Epithelial cell of proximal tubule (primary cell): ENCODE measurements around the gene ACOXL. TPM values are rescaled to one million over a fixed set of nuclear protein-coding genes. Genes with fewer than 3 reads are reported as not detected.

Source experiments
- DNase-seq: peaks from one replicate; pipeline ENCODE4 v3.0.0-alpha.2; 2011; ENCODE audit warnings: low read depth
- H3K4me3 ChIP-seq: 2 replicates; pipeline ENCODE4 v1.5.1; 2011; ENCODE audit warnings: low read depth, mild to moderate bottlenecking, low read length
- total RNA-seq: library from RNA; depleted of rRNA; stranded (reverse); fragments of >200 nt; gene quantifications from 2 replicates; pipeline ENCODE4 v1.2.3, GENCODE V29; 2015
- TF ChIP-seq, protein P1 (sequence below): conservative IDR thresholded peaks from 2 replicates; pipeline ENCODE4 v1.5.1; 2012; ENCODE audit warnings: low read depth, mild to moderate bottlenecking, low read length

The ACOXL gene
- total RNA-seq, 1 donor from 2014 or later = 0.06 TPM

DNA sequence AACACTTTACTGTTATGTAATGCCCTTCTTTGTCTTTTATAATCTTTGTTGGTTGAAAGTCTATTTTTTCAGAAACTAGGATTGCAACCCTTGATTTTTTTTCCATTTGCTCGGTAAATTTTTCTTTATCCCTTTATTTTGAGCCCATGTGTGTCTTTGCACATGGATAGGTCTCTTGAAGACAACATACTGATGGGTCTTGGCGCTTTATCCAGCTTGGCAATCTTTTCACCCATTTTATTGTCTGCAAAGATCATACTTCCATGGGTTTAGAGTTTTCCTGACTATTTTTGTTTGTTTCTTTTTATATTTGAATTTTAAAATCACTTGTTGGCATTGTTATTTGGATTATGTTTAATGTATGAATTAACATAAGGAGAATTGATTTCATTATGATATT lies 27.0 kb downstream of the ACOXL start:
- H3K4me3 ChIP-seq = no peak overlapping the region
- DNase-seq = no peak
- TF ChIP-seq, protein P1, sequence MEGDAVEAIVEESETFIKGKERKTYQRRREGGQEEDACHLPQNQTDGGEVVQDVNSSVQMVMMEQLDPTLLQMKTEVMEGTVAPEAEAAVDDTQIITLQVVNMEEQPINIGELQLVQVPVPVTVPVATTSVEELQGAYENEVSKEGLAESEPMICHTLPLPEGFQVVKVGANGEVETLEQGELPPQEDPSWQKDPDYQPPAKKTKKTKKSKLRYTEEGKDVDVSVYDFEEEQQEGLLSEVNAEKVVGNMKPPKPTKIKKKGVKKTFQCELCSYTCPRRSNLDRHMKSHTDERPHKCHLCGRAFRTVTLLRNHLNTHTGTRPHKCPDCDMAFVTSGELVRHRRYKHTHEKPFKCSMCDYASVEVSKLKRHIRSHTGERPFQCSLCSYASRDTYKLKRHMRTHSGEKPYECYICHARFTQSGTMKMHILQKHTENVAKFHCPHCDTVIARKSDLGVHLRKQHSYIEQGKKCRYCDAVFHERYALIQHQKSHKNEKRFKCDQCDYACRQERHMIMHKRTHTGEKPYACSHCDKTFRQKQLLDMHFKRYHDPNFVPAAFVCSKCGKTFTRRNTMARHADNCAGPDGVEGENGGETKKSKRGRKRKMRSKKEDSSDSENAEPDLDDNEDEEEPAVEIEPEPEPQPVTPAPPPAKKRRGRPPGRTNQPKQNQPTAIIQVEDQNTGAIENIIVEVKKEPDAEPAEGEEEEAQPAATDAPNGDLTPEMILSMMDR = no peak

DNA sequence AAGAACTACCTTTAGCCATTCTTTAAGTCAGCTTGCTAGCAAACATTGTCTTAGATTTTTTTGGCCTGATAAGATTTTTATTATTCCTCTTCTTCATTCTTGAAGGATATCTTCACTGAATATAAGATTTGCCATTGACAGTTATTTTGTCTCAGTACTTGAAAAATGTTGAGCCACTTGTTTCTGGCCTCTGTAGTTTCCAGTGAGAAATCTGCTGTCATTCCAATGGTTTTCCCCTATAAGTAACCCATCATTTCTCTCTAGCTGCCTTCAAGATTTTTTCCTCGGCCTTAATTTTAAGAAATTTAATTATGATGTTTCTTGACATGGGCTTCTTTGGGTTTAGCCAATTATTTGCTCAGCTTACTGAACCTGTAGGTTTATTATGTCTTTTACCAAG lies 32.6 kb downstream of the ACOXL start:
- TF ChIP-seq, protein P1 = no peak
- no peak overlapping the region for H3K4me3 ChIP-seq

DNA sequence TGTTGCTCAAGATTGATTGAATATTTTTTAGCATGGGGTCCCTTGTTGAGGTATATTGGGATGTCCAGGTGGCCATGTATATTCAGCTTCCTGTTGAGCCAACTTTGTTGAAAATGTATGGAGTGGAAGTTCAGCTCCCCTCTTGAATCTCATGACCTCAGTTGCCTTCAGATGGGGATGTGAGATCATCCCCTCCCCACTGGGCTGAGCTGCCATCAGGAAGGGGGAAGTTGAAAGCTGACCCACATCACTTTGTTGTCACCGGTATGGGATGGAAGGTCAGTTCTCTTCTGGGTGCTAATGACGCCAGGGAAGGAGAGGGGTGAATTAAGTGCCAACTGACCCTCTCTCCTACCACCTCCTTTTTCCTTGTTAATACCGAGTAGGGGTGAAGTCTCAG lies 33.9 kb downstream of the ACOXL start:
- TF ChIP-seq, protein P1 = no peak
- no peak overlapping the region for H3K4me3 ChIP-seq
- DNase-seq = no peak

More for the DNA sequence above, 32.6 kb downstream of the ACOXL start:
- no peak for DNase-seq

DNA sequence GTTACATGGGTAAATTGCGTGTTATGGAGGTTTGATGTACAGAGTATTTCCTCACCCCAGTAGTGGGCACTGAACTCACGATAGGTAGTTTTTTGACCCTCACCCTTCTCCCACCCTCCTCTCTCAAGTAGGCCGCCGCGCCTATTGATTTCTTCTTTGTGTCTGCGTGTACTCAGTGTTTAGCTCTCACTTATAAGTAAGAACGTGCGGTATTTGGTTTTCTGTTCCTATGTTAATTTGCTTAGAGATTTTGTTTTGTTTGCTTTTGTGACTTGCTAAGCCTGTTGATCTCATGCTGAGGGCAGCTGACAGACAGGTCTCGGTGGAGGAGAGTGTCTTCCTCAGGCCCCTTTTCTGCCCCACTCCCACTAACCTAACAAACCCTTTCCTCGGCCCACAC lies 36.2 kb downstream of the ACOXL start:
- DNase-seq = no peak
- TF ChIP-seq, protein P1 = no peak
- H3K4me3 ChIP-seq = no peak overlapping the region

DNA sequence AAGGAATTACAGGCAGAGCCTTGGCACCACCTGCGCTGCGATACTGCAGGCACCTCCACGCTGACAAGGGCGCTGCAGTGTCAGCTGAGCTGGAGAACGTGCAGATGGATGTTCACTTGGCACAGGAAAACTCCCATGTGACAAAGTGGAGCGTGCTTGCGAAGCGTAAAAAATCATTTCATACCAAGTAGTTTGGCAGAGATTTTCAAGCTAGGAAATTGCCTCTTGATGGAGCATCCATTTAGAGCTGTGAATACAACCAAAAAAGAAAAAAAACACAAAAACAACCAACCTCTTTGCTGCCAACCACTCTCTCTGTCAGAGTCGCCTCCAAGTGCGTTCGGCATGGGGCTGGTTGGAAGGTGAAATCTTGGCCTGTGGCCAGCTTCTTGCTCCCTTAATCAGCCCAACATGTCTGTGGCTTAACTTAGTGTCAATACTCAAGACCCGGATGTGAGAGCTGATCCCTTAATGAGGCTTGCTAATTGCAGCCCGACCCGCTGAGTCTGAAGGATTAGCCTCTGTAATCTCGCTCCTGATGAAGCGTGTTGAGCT lies 38.1 kb downstream of the ACOXL start:
- DNase-seq = no peak
- TF ChIP-seq, protein P1 = no peak
- H3K4me3 ChIP-seq = no peak overlapping the region

DNA sequence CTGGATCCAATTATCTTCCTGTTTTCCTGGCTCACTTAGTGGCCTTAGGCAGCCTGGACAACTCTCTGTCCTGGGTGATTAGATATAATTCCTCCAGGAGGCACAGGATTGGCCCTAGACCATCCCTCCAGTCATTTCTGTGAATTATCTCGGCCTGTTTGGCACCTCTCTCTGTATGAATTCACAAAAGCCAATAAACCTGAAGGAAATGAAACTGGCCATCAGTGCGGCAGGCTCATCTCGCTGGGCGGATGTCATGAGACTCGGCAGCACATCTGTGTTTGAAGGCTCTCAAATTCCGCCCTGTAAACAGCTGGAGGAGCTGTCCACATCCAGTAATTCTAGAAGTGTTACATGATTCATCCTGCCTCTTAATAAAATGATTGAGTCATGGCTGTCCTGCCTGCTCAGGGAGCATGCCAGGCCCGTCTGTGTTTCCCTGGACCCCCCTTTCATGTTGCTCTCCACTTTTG lies 38.6 kb downstream of the ACOXL start:
- DNase-seq = peak; percentile 4
- H3K4me3 ChIP-seq = no peak overlapping the region

More for the DNA sequence above, 38.6 kb downstream of the ACOXL start:
- TF ChIP-seq, protein P1 = no peak
